GM21737 (cell line): Measurements from ENCODE around the gene INSIG1.
A peak's percentile ranks its signal among the peaks of the same experiment; 100 is the strongest.

Experiments
- ATAC-seq: cut with Tn5 transposase; IDR thresholded peaks from one replicate; pipeline ENCODE4 v1.9.1; 2021; ENCODE audit warnings: mild to moderate bottlenecking, moderate library complexity; ENCODE audit not compliant: unreplicated experiment

The INSIG1 gene

DNA sequence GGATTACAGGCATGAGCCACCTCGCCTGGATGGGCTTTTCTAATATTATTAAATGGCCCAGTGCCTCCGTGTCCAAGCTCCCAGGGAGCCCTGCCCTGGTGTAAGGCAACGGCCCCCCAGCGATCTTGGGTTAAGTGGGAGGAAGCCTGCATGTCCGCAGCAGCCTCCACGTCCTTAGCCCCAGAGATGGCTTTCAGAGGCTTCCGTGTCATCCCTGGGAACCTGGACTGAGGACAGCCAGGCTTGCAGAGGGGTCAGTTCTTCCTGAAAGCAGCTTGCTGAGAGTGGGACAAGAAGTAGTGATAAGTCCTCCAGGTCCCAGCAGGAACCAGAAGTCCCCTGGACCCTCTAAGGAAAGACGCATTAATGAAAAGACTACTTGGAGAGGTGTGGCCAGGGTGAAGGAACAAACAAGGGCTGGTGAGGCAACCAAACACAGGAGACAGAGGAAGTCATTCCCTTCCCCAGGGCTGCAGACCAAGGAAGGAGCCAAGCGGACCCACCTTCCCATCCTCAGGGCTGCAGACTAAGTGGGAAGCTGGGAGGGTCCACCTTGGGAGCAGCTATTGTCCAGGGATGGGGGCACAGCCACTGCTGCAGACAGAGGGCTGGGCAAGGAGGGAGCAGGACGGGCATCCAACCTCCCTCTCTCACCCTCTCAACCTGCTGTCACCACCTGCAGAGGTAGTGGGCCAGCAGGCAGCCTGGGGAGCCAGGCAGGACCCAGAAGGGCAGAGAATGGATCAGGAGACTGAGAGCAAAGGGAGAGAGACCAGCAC is 13.0 kb upstream of the INSIG1 start:
- ATAC-seq: no peak

DNA sequence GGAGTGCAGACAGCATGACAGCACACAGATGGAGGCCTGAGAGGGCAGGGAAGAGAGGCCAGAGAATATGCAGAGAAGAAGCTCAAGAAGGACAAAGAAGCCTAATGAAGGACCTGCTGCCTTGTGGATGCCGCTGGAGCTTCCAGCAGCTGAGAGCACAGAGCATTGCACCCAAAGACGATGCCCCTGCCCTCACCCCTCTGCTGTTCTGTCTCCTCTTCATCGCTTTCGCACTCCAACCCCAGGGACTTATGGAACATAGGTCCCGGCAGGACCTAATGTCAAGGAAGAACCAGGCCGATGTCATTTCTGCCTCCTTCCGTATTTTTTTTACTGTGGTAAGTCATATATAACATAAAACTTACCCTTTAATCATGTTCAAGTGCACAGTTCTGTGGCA is 12.3 kb upstream of the INSIG1 start:
- no peak for ATAC-seq

DNA sequence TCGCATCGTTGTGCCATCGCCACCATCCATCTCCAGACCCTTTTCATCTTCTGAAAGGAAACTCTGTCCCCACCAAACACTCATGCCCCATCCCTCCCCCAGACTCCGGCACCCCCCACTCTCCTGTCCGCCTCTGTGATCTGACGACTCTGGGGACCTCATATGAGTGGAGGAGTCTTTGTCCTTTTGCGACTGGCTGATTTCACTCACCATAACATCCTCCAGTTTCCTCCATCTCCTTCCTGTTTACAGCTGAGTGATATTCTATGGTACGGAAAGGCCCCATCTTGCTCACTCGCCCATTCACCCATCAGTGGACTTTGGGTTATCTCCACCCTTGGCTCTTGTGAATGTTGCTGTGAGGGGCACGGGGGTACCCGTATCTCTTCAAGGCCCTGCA is 11.8 kb upstream of the INSIG1 start:
- no peak for ATAC-seq

DNA sequence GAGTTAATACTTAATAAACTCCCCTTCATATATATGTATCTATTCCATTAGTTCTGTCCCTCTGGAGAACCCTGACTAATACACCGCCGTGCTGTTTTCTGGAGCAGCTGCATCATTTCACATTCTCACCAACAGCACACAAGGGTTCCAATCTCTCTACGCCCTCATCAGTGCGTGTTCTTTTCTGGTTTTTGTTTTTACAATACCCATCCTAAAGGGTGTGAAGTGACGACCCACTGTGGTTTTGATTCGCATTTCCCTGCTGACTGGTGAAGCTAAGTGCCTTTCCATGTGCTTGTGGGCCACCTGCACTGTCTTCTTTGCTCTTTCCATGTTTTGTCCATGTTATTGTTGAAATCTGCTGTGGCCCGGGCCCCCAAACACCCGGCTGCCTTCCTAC is 11.0 kb upstream of the INSIG1 start:
- ATAC-seq: no peak

DNA sequence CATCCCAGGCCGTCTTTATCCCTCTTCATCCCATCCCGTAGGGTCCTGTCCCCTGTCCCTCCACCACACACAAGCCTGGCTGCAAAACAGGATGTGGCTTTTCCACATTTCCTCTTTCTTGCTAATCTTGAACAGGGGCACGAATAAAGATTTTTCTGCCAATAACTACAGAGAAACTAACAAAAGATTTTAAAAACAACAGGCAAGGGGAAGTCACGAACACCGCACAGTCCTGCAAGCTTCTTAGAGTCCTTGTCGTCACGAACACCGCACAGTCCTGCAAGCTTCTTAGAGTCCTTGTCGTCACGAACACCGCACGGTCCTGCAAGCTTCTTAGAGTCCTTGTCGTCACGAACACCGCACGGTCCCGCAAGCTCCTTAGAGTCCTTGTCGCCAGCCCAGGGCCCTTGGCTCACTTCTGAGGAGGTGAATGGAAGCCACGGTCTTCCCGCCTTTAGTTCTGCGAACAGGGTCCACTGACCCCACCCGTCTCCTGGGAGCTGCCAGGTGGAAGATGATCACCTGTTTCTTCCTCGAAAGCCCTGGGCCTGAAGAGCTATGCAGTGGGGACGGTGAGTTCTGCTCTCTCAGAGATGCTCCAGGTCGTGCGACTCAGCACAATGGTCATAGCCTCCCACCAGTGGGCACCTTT is 10.3 kb upstream of the INSIG1 start:
- ATAC-seq: no peak

DNA sequence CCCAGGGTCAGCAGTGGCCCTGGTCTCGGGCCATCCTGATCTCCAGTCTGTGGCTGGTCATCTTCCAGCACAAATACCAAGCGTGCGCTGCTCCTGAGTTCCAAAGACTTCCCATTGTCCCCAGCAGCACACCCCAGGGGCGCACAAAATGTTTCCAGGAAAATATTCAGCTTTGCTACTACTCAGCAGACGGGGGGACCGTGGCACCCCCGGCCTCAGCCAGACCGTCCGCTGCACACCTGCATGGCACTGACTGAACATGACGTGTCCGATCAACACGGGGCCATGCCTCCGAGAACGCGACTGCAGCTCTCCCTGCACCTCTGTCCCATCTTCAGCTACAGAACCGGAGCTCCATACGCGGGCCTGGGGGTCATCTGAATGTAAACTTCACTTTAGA is 9.6 kb upstream of the INSIG1 start:
- no peak for ATAC-seq

DNA sequence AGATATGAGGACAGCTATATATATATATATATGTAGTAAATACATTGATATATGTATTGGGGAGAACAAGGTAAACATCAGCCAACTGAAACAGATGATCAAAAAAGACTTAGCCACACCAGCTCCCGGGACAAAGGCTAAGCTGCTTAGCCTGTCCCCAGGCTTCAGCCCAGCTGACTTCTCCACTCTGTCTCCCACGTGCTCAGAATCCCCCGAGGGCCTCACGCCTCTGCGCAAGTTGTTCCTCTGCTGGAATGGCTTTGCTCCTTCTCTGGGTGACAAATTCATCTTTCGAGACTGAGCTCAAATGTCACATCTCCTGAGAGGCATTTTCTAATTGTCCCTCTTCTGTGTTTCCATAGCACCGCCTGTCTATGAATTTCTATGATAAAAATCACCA is 8.6 kb upstream of the INSIG1 start:
- no peak for ATAC-seq

DNA sequence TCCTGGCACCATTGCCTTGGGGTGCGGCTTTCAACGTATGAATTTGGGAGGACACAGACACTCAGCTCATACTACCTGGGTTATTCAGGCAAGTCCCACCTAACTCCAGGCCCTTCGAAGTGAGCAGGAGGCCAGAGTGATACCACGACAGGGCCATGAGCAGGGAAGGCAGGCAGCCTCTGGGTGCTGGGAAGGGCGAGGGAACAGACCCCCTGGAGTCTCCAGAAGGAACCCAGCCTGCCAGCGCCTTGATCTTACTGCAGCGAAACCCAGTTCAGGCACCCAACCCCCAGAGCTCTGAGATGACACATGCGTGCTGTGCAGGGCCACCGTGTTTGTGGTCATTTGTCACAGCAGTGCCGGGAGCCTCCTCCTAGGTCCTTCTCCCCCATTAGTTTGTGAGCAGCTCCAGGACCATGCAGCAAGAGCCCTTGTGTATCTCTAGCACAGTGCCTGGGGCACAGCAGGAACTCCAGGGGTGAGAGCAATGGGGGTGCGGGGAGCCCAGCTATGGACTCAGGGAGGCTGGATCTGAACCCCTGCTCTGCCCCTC is 7.7 kb upstream of the INSIG1 start:
- no peak for ATAC-seq

DNA sequence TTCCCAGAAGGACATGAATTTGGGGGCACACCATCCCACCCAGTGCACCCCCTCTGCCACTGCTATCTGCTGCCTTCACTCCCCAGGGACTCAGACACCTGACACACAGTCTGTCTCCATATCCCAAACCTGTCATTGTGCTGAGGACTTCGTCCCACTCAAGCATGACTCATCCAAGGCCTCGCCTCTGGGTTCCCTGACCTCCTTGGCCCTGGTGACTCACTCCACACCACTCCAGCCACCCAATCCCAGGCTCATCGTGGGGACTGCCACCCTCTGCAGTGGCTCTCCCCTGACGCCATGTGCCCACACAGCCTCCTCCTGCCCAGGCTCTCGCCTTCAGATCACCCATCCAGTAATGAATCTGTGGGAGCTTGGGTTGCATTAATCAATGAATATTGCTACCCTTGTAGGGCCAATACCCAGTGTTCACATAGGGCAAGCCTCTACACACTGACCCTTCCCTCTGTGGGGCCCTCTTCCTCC is 6.6 kb upstream of the INSIG1 start:
- no peak for ATAC-seq

DNA sequence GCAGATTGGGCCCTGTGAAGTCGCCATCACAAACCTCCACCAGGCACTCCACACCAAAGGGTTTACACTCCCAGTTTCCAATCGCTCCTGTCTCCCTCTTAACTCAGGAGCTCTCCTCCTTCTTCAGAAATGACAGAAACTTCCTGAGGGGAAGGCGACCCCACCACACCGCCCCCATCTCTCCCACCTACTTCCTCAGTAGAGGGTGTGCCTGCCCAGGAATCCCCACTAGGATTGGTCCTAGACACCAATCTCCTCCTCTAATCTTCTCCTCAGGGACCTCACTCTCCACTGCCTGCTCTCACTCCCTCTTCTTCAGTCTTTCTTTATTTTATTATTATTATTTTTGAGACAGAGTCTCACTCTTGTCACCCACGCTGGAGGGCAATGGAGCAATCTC is 5.9 kb upstream of the INSIG1 start:
- ATAC-seq: no peak

DNA sequence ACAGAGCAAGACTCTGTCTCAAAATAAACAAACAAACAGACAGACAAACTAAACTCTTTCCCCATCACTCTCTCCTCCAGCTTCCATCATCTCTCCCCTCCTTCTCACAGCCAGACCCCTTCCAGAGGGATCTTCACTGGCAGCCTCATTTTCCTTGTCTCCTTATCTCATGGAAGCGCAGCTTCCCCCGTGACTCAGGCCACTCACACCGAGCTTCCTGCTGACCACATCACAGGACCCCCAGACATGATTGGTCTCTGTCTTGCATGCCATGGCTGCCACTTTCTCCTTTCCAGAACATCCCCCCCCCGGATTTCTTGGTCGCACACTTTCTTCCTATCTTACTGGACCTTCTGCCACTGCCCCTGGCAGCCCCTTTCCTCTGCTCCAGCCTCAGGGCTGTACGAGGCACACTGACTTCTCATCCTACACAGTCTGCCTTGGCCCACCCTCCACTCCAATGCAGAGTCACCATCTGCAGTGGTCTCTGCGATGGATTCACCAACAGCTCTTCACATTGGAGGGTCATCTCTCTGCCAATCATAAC is 4.9 kb upstream of the INSIG1 start:
- no peak for ATAC-seq

DNA sequence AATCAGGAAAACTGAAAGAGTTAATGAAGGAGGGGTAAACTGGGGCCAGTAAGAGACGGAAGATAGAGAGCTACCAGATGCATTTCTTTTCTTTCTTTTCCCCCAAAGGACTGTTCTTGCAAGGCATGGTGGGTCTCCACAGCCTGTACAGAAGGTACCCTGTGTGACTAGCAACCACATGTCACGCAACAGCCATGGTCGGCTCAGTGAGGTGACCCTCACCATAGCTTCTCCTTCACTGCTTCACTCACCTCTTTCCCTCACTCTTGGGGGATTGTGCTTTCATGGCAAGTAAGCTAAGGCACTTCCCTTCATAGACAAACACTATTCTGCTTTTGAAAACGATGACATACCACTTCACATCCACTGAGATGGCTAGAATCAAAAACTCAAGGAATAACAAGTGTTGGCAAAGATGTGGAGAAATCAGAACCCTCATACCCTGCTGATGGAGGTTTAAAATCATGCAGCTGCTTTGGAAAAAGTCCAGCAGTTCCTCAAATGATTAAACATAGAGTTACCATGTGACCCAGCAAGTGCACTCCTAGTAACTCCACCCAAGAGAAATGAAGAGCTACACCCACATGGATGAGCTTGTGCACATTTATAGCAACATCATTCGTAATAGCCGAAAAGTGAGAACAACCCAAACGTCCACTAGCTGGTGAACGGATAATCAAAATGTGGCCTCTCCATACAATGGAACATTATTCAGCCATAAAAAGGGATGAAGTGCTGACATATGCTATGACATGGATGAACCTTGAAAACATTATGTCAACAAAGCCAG is 3.8 kb upstream of the INSIG1 start:
- ATAC-seq: no peak

DNA sequence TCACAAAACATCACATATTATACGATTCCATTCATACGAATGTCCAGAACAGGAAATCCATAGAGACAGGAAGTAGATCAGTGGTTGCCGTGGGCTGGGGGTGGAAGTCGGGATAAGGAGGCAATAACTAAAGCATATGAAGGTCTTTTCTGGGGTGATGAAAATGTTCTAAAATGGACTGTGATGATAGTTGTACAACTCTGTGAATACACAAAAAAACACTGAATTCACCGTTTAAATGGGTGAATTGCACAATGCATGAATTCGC is 3.2 kb upstream of the INSIG1 start:
- ATAC-seq: no peak

DNA sequence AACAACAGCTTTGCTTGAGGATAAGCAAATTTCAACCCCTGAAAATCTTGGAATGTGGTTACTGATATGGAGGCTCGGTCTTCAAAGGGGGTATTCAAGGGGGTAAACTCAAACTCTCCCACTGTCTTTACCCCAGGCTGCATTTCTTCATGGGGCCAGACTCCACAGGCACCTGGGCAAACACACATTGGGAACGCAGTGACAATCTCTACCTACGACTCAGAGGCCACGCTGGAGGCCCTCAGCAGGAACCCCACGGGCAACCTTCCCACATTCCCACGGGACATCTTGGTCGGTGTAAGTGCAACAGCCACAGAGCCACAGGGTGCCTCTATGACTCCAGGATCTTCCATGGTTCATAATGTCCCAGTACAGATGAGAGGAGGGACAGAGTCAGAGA is 2.2 kb upstream of the INSIG1 start:
- no peak for ATAC-seq

DNA sequence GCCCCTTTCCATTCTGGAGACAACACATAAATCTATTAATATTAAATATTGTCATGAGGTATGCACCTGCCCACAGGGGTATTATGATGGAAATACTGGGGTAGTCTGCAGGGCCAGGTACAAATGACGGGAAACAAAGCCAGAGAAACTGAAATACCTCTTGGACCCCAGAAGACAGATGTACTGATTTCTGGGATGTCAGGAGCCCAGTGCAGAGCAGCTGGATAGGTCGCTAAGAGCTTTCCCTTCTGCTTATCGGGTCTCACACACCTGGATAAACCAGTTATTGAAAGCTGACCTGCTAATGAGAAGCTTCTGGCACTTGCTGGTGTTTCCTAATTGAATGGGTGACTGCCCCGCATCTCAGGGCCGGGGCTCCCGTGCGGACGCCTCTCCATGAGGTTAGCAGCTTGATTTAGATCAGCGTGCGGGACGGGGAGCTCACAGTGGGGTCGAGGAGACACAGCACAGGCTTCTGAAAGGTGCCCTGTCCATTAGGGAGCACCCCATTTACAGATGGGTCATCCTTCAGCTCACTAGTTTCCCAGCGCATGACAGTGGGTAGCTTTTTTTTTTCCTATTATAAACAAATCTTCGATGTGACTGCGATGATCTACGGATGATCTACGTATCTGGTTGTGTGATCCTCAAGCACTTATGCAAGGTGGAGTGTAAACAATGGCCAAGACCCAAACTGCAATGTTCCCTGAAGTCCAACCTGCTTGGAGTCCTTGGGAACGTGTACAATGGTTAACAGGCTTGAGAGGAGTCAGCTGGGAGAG is 1.5 kb upstream of the INSIG1 start:
- ATAC-seq: no peak

DNA sequence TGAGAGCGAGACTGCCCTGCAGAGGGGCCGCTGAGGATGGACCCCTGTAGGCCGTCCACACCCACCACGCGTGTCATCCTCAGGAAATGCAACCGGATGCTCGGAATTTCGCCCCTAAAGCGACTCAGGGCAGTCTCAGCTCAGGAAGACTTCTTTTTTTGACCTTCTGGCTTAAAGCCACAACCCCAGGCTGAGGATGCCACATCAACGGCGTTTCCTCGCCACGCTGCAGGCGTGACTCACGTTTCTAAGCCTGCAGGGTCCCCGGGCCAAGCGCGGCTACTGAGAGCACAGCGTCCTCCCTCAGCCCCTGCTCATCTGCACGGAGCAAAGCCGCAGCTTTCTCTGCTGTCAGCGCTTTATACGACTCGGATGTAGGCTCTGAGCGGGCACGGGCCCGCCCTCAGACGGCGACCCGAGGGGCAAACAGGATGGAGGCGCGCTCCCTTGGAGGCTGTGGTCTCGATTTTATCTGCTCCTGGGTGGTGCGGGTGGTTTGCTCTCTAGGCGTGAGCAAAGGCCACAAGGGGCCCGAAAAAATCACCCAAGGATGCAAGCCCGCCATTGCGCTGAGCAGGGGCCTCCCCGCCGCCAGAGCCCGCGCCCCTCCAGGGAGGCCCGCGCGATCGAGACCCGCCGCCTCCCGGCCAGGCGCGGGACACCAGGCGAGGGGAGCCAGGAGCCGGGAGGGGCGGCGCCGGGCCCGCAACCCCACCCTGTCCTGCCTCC is 726 bp upstream of the INSIG1 start:
- peak; percentile 33 for ATAC-seq

DNA sequence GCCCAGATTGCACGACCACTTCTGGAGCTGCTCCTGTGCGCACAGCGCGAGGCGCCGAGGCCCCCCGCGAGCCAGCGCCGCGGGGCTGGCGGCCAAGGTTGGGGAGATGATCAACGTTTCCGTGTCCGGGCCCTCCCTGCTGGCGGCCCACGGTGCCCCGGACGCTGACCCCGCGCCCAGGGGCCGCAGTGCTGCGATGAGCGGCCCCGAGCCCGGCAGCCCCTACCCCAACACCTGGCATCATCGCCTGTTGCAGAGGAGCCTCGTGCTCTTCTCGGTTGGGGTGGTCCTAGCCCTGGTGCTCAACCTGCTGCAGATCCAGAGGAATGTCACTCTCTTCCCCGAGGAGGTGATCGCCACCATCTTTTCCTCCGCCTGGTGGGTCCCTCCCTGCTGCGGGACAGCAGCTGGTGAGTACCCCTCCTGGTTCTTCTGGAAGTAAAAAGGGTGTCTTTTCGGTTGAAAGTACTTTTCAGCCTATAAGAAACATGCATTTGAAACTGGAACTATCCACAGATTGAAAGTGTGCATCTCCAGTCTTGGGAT is 683 bp downstream of the INSIG1 start:
- peak; percentile 0 for ATAC-seq

DNA sequence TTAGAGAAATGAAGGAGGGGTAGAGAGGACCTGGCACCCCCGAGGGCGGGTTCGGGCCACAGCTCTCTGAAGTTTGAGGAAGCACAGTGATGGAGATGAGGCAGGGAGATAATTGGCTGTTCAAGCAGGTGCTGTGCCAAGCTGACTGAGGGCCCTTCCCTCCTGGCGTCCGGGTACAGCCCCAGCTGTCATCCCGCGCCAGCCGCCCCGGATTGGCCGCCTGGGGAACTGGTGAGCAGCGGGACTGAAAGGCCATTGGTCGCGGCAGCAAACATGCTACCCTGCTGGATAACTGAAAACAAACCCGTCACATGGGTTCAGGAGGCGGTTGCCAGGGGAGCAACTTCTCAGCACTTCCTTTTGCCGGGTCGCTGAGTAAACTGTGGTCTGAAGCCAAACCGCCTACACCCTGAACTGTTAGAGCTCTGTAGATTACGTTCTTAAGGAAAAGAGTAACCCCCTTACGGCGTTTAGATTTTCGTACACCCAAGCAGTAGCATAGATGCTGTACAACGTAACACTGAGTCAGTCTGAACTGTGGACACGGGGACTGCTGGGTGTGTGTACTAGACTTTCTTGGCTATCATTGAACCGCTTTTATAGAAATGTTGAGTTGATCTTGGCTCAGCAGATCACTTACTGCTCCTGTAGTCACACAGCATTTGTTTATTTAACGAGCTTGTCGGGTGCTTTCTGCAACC is 1.3 kb downstream of the INSIG1 start:
- peak; percentile 61 for ATAC-seq

DNA sequence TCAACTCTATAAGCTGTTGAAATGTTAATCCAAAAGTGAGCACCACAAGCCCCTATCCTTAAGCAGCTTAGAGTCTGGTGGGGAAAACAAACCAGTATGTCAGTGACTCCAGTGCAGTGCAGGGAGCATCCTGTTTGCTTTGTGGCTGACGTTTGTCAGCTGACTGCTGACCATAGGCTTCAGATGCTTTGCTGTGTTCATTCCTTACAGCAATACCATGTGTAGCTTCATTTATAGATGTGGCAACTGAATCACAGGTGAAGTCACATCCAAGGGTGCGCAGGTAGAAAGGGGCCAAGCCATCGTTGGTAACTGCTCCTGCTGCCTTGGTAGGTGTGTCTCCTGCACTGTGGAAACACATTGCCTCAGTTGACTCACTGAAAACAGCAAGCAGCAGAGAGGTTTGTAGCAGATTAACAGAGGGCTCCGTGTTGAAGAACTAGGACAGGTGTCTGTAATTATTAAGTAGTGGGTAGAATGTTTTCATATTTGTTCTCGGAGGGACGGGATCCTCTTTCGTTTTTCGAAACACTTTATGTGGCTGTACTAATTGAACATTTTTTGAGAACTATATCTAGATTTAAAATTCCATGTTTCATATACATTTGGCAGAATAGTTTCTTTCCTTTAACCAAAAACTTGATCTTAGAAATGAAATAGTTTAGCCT is 2.0 kb downstream of the INSIG1 start:
- no peak for ATAC-seq
